ENCODE results near the gene ACHE. TPM values are rescaled to one million over a fixed set of nuclear protein-coding genes. Genes with fewer than 3 reads are reported as not detected.

Gene ACHE
- total and polyA plus RNA-seq, 2 donors from 2014 or later = 1.6 to 3.6 TPM

- Histone ChIP-seq H3K27ac (ENCODE audit: low read depth in 2 of 2, low read length in 2 of 2) (peak overlapping the region; percentile 89 to 95), H3K9me3 (ENCODE audit: control insufficient read depth in 2 of 3, insufficient read depth in 1 of 3, low read length in 3 of 3) (no peaks in the 10 kb centered on the region), H3K27me3 (ENCODE audit: control insufficient read depth, insufficient read depth, low read length) (peaks cover under 1% of the 10 kb centered on the region), H3K4me3 (ENCODE audit: low read length in 3 of 3) (peak overlapping the region; percentile 58 to 72 (median 71)), H3K36me3 (ENCODE audit: control insufficient read depth in 2 of 3, insufficient read depth in 3 of 3, low read length in 3 of 3) (peaks cover 11 to 29% (median 20%) of the 10 kb centered on the region in 3 donors), H3K9ac (ENCODE audit: low read length in 3 of 3) (peak overlapping the region in 2 of 3 donors; percentile 53 to 67), H3K4me1 (ENCODE audit: control insufficient read depth in 2 of 3, insufficient read depth in 2 of 3, low read depth in 1 of 3, low read length in 3 of 3) (peaks cover 0 to 19% (median 4%) of the 10 kb centered on the region in 3 donors)
- DNase-seq (peak; percentile 43 to 86 (median 73)), FAIRE-seq (no peak)
- TF ChIP-seq CTCF (IDR thresholded peaks at IDR 0.05; ENCODE audit: borderline replicate concordance, extremely low read depth, insufficient read depth) = no peak
- intact Hi-C loops (cut with DNase I) = no loop called here
These were observed 4.8 kb downstream of the ACHE start for GRCh38 chr7:100890653-100891567.

- peaks cover 16 to 44% (median 31%) of the 10 kb centered on the region in 3 donors for H3K36me3 ChIP-seq (ENCODE audit: control insufficient read depth in 2 of 3, insufficient read depth in 3 of 3, low read length in 3 of 3)
- H3K9me3 ChIP-seq (ENCODE audit: control insufficient read depth in 2 of 3, insufficient read depth in 1 of 3, low read length in 3 of 3) = no peaks in the 10 kb centered on the region
- intact Hi-C loops (cut with DNase I) = no loop called here
- DNase-seq (no peak), FAIRE-seq (no peak)
- H3K4me3 ChIP-seq (ENCODE audit: low read length in 3 of 3) = peak within 1 kb of the TSS; percentile 58 to 73 (median 72)
- H3K27ac ChIP-seq (ENCODE audit: low read depth in 2 of 2, low read length in 2 of 2) = peak within 1 kb of the TSS; percentile 89 to 95
- H3K4me1 ChIP-seq (ENCODE audit: control insufficient read depth in 2 of 3, insufficient read depth in 2 of 3, low read depth in 1 of 3, low read length in 3 of 3) = peaks cover 0 to 18% (median 4%) of the 10 kb centered on the region in 3 donors
- no peak for TF ChIP-seq CTCF (IDR thresholded peaks at IDR 0.05; ENCODE audit: borderline replicate concordance, extremely low read depth, insufficient read depth)
- no peaks in the 10 kb centered on the region for H3K27me3 ChIP-seq (ENCODE audit: control insufficient read depth, insufficient read depth, low read length)
- peak within 1 kb of the TSS; percentile 53 to 71 (median 60) for H3K9ac ChIP-seq (ENCODE audit: low read length in 3 of 3)
These were observed 6.5 kb downstream of the ACHE start, which contains the start of gene UFSP1 for GRCh38 chr7:100888988-100889750. Gene UFSP1 (minus strand): TSS chr7:100889715. CDS start chr7:100889271, 444 bp downstream.

- H3K27me3 ChIP-seq (ENCODE audit: control insufficient read depth, insufficient read depth, low read length) = no peaks in the 10 kb centered on the region
- intact Hi-C loops (cut with DNase I) = no loop called here
- DNase-seq = peak in 1 of 5 donors; percentile 51
- peak overlapping the region in 2 of 3 donors; percentile 37 to 73 for H3K4me3 ChIP-seq (ENCODE audit: low read length in 3 of 3)
- peaks cover 16 to 51% (median 31%) of the 10 kb centered on the region in 3 donors for H3K36me3 ChIP-seq (ENCODE audit: control insufficient read depth in 2 of 3, insufficient read depth in 3 of 3, low read length in 3 of 3)
- peak overlapping the region in 1 of 2 donors; percentile 4 for H3K27ac ChIP-seq (ENCODE audit: low read depth in 2 of 2, low read length in 2 of 2)
- TF ChIP-seq CTCF (IDR thresholded peaks at IDR 0.05; ENCODE audit: borderline replicate concordance, extremely low read depth, insufficient read depth) = no peak
- H3K9ac ChIP-seq (ENCODE audit: low read length in 3 of 3) = peak overlapping the region in 1 of 3 donors; percentile 71
- H3K9me3 ChIP-seq (ENCODE audit: control insufficient read depth in 2 of 3, insufficient read depth in 1 of 3, low read length in 3 of 3) = no peaks in the 10 kb centered on the region
- H3K4me1 ChIP-seq (ENCODE audit: control insufficient read depth in 2 of 3, insufficient read depth in 2 of 3, low read depth in 1 of 3, low read length in 3 of 3) = peaks cover 0 to 18% (median 4%) of the 10 kb centered on the region in 3 donors
- no peak for FAIRE-seq
These were observed 7.2 kb downstream of the ACHE start for GRCh38 chr7:100888291-100888987.
